Activated T-cell treated with anti-CD3 and anti-CD28 coated beads, Interleukin-2, amount 50 U/mL, for 1 hour (primary cell): ENCODE results near the gene PIK3R3.
"Not testable (repeated sequence)": the region's sequence is repeated elsewhere in the genome, so short reads cannot be mapped to it uniquely, and the experiment has no call there.

Source experiments
- DNase-seq: peaks from one replicate; pipeline ENCODE4 v3.0.0-alpha.2; 2020

The PIK3R3 gene

DNA sequence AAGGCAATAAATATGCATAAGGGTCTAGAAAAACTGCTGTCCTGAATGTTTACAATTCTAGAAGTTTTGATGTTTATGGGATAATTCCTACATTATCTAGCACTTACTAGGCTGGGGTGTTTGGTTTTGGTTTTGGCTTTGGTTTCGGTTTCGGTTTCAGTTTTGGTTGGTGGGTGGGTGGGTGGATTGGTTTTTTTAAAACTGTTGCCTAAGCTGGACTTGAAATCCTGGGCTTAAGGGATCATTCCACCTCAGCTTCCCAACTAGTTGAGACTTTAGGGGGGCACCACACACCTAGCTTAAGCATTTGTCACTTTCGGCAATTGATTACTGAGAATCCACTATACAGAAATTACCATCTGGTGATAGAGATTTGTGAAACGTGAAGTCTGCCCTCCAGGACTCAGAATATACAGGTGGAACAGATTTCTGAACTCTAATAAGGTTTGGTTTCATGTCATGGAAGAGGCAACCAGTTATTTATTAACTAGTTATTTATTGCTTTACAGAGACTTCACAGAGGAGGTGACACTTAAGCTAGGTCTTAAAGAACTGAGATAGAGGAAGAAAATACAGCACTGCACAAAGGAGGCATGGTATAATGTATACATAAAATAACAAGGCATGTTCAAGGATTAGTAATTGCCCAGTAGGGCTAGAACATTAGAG lies 69.6 kb downstream of the PIK3R3 start:
- DNase-seq = no peak

DNA sequence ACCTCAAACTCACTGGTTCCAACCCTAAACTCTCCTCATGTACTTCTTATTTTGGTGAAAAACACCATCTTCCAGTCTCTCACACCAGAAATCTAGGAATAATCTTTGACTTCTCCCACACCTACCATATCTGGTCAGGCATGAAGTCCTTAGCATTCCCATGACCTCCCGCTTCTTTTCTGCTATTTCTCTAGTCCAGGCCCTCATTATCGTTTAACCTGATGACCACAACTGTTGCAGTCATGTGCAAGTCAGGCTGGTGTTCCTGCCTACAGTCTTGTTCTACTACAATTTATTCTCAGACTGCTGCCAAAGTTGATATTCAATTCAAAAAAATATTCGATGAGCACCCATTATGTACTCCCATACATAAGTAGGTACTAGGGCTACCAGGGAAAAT lies 71.3 kb downstream of the PIK3R3 start:
- no peak for DNase-seq

DNA sequence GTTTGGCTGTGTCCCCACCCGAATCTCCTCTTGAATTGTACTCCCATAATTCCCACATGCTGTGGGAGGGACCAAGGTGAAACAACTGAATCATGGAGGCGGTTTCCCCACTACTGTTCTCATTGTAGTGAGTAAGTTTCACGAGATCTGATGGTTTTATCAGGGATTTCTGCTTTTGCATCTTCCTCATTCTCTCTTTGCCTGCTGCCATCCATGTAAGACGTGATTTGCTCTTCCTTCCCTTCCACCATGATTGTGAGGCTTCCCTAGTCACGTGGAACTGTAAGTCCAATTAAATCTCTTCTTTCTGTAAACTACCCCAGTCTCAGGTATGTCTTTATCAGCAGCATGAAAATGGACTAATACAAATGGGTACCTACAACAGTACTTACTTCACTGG lies 73.5 kb downstream of the PIK3R3 start:
- no peak for DNase-seq

DNA sequence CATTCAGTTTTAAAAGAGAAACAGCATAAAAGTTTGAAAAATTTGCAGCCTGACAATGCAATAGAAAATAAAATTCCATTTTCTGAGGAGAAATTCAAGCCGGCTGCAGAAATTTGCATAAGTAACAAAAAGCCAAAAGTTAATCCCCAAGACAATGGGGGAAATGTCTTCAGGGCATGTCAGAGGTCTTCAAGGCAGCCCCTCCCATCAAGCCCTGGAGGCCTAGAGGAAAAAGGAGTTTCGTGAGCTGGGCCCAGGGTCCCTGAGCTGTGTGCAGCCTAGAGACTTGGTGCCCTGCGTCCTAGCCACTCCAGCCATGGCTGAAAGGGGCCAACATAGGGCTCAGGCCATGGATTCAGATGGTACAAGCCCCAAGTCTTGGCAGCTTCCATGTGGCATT lies 74.6 kb downstream of the PIK3R3 start:
- DNase-seq = no peak

DNA sequence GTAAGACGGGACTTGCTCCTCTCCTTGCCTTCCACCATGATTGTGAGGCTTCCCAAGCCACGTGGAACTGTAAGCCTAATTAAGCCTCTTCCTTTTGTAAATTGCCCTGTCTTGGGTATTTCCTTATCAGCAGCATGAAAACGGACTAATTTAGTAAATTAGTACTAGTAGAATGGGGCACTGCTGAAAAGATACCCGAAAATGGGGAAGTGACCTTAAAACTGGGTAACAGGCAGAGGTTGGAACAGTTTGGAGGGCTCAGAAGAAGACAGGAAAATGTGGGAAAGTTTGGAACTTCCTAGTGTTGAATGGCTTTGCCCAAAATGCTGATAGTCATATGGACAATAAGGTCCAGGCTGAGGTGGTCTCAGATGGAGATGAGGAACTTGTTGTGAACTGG lies 75.2 kb downstream of the PIK3R3 start:
- not testable (repeated sequence) for DNase-seq

DNA sequence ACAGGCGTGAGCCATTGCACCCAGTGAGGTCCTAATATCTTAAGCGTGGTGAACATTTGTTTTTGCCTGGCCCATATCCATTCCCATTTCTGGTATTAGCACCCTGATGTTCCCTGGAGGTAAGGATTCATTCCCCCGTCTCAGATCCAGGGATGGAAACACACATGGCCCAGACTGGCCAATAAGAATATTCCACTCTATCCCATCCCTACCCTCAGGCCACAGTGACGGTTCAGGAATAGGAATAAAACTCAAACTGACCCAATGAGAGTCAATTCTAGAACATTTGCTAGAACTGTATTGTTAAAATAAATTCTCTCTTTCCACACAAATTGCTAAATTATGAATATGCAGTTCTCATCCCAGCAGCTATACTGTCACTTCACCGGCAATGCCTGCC lies 76.1 kb downstream of the PIK3R3 start:
- no peak for DNase-seq

DNA sequence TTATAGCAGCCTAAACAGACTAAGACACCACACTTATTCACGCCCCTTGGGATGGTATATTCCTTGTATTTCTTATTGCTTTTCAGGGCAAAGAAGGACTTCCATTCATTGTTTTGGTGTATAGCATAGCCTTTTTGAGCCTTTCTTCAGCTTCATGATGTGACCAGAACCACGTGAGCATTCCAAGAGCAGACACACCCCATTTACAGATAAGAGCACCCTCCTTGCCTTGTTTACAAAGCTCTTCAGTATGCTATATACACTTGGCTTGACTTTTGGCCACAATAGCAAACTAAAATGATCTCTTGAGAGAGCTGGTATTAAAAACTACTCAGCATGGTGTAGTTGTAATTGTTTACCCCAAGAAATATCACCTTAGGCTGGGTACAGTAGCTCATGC lies 78.7 kb downstream of the PIK3R3 start:
- DNase-seq = no peak

DNA sequence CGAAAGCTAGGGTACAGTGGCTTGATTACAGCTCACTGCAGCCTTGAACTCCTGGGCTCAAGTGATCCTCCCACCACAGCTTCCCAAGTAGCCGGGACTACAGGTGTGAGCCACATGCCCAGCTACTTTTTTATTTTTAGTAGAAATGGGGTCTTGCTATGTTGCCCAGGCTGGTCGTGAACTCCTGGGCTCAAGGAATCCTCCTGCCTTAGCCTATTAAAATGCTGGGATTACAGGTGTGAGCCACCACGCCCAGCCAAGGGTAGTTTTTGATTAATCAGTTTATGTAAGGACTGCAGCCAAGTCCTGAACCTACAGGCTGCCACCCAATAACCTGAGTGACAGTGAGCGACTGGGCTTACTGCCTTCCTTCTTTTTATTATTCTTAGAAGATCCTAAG lies 88.3 kb downstream of the PIK3R3 start:
- DNase-seq = no peak

DNA sequence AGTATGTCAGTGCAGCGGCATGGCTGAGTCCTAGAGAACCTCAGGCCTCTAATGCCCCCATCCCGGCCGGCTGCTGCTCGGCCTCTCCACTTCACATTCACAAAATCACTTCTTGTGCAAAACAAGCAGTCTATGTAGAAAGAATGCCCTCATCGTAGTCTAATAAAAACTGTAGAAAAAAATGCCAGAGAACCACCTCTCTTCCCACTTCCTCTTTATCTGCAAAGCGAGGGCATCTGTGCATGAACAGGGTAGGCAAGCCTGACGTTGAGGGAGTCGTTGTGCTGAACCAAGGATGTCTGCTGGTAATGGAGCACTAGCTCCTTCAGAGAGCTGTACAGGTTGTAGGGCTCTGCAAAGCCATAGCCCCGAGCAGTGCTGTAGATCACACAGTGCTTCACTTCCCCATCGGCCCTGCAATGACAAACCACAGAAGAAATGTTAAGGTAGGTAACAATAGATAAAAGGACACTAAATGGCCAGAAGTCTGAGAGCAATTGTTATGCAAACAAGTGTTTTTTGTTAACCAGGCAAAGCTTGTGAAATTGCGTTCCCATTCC lies 88.9 kb downstream of the PIK3R3 start:
- no peak for DNase-seq

DNA sequence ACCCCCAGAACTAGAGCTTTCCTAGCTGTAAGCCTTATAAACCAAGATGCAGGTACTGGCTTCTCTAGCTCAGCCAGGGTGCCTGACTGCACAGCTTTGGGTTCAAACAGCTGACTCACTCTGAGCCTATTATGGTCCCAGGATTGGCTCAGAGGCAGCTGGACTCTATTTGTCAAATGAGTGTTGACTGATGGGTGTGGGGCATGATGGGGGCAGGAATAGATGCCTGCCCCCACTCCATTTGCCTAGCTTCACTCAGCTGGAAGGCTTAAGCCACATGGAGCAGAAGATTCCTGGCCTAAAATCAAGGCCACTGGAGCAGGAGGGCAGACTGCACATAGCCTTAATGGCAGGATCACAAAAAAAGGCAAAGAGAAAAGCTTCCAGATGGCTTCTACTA lies 90.5 kb downstream of the PIK3R3 start:
- DNase-seq = no peak

DNA sequence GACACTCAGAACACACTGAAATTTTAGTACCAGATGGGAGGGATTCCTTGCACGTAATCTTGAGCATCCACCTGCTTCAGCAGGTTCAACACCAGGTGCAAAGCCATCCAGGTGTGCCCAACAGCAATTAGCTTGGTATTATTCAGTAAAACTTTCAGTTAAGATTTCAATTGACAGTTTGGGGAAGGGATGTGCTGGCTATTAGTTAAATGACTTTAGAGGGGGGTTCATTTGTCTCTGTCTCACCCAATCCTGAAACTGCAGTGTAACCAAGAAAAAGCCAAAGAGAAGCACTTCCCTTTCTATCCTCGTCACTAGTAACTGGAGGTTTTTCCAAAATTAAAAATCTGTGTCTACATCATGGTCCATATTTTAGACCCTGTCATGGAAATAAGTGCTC lies 90.9 kb downstream of the PIK3R3 start:
- no peak for DNase-seq

DNA sequence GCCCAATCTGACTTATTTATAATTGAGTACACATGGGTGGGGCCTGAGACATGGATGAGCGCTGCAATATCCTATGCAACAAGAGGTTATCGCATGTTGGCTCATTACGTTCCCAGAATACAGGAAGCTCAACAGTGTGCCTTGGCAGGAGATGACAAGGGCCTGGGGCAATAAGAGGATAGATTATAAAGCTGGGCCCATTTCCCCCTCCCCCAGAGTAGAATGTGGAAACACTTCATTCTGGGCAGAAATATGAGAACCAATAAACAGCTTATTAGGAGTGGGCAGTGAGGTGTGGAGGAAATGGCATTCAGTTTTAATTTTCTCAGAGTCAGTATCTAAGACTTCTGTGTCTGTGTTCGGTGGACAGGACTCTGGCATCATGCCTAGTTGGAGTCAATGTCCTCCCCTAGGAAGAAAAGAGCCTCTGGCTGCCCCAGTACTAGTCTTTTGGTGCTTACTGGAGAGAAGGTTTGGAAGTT lies 92.8 kb downstream of the PIK3R3 start:
- no peak for DNase-seq

DNA sequence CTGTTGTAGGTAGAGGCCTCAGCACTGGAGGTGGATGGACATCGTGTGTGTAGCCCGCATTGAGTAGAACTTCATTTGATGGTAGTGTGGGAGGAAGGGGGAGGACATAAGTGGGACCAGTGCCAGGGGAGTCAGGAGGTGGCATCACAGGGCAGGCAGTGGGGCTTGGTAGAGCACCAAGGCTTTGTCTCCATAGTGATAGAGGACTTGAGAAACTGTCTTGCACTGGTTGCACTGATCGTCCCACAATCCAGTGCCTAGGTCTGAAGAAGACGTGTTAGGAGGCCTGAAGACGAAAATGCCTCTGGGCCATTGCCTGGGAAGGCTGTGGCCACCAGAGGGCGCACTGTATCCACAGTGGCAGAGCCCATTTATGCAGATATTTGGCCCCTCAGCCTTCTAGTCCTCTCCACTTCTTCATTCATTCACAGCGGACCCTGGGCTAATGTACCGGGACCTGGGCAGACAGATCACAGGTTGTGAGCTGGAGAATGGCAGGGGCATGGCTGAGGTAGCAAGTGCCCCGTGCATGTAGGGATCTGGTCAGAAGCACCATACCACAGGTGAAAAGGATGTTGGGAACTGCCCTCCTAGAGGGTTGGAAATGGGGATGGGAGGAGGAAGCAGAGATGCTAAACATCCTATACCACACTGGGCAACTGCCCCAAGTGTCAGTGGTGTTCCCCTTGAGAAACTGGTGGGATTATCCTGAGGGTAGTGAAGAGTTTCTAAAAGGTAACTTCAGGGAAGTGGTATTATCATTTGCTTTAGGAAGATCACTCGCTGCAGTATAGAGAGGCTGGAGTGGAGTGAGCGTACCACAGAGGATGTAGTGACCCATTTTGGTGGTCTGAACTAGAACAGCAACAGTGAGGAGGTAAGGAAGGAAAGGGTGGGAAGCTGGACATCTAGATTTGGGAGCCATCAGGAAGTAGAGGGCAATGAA lies 95.3 kb downstream of the PIK3R3 start:
- DNase-seq = peak; percentile 87

DNA sequence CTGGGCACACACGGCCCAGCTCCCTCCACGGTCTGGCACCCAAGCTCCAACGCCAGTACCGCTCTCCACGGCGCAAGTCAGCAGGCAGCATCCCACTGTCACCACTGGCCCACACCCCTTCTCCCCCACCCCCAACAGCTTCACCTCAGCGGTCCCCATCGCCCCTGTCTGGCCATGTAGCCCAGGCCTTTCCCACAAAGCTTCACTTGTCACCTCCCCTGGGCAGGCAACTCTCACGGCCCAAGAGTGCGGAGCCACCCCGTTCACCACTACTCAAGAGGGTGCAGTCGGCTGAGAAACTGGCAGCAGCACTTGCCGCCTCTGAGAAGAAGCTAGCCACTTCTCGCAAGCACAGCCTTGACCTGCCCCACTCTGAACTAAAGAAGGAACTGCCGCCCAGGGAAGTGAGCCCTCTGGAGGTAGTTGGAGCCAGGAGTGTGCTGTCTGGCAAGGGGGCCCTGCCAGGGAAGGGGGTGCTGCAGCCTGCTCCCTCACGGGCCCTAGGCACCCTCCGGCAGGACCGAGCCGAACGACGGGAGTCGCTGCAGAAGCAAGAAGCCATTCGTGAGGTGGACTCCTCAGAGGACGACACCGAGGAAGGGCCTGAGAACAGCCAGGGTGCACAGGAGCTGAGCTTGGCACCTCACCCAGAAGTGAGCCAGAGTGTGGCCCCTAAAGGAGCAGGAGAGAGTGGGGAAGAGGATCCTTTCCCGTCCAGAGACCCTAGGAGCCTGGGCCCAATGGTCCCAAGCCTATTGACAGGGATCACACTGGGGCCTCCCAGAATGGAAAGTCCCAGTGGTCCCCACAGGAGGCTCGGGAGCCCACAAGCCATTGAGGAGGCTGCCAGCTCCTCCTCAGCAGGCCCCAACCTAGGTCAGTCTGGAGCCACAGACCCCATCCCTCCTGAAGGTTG lies 97.6 kb downstream of the PIK3R3 start:
- no peak for DNase-seq

DNA sequence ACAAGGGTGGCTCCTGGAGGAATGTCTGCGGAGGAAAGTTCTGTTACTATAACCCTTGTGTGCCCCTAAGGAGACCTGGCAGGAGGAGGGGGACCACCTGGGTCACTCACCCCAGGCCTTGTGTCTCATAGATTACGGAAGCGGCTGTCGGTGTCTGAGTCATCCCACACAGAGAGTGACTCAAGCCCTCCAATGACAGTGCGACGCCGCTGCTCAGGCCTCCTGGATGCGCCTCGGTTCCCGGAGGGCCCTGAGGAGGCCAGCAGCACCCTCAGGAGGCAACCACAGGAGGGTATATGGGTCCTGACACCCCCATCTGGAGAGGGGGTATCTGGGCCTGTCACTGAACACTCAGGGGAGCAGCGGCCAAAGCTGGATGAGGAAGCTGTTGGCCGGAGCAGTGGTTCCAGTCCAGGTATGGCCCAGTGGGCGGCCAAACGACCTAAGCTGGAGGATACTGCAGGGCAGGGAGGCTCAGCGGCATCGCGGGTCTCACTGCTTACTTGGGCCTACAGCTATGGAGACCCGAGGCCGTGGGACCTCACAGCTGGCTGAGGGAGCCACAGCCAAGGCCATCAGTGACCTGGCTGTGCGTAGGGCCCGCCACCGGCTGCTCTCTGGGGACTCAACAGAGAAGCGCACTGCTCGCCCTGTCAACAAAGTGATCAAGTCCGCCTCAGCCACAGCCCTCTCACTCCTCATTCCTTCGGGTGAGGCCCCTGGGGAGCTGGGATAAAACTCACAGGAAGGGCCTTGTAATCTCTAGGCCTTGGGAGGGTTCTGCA lies 101.4 kb downstream of the PIK3R3 start:
- no peak for DNase-seq

DNA sequence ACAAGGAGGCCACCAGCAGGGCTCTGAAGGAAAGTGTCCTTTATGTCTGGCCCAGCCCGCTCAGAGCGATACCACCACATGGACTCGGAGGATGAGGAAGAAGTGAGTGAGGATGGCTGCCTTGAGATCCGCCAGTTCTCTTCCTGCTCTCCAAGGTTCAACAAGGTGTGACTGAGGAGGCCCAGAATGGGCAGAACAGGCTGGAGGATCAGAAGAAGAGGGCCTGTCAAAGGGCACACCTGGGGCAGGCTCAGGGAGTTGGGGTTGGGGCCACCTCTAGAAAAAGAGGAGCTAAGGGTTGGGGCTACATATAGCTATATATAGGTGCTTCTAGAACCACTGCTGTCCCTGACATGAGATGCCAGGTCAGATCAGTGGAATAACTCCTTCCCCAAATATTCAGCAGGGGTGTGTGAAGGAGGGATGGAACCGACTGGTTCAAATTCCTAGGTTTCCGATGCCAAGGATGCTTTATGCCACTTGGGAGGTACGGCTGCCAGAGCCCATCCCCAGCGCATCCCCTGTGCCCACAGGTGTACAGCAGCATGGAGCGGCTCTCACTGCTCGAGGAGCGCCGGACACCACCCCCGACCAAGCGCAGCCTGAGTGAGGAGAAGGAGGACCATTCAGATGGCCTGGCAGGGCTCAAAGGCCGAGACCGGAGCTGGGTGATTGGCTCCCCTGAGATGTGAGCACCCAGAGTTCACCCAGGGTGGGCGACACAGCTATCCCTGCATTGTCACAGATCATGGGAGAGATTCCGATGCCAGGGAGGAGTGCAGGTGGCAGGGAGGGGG lies 102.2 kb downstream of the PIK3R3 start:
- DNase-seq = no peak

DNA sequence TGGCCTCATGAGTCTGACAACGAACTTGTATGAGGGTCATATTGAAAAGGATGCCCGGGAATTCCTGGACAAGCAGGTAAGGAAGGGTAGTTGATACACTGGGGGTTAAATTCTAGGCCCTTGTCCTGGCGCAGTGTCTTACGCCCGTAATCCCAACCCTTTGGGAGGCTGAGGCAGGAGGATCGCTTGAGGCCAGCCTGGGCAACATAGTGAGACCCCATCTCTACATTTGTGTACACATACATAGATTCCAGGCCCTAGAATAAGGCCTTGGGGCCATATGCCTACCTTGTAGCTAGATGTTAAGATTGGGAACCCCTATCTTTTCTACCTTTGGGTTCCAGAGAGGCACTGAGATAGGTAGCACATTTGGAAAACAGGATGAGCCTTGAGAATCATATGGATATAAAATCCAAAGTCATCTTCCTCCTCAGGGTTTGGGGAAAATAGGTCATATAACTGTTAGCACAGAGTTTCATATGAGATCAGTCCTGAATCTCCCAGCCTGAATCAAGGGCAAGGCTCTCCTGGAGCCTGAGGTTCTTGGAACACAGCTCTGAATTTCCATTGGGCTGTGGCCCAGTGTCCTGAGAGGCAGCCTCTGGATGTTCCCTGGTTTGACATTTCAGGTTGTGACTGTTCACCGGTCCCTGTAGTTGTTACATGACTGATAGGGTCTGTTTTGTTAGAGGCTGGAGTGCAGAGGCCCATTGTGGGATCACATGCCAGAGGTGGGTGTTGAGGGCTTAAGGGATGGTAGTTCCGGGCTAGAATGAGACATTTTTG lies 104.4 kb downstream of the PIK3R3 start:
- no peak for DNase-seq

DNA sequence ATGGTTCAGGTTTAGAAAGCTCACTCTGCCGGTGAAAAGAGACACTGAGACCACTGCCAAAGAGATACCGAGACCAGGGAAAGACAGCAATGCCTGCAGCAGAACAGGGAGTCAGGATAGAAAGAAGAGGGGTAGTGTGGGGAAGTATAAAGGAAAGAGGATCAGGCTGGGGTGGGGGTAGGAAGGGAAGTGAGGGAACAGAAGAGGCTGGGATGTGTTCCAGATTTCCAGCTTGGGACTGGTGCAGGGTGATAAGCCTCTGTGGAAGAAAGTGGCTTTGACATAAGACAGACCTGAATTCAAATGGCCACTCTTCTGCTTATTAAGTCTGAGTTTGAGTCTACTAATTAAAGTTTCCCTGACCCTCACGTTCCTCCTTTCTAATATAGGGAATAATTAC lies 105.9 kb downstream of the PIK3R3 start:
- DNase-seq = no peak

DNA sequence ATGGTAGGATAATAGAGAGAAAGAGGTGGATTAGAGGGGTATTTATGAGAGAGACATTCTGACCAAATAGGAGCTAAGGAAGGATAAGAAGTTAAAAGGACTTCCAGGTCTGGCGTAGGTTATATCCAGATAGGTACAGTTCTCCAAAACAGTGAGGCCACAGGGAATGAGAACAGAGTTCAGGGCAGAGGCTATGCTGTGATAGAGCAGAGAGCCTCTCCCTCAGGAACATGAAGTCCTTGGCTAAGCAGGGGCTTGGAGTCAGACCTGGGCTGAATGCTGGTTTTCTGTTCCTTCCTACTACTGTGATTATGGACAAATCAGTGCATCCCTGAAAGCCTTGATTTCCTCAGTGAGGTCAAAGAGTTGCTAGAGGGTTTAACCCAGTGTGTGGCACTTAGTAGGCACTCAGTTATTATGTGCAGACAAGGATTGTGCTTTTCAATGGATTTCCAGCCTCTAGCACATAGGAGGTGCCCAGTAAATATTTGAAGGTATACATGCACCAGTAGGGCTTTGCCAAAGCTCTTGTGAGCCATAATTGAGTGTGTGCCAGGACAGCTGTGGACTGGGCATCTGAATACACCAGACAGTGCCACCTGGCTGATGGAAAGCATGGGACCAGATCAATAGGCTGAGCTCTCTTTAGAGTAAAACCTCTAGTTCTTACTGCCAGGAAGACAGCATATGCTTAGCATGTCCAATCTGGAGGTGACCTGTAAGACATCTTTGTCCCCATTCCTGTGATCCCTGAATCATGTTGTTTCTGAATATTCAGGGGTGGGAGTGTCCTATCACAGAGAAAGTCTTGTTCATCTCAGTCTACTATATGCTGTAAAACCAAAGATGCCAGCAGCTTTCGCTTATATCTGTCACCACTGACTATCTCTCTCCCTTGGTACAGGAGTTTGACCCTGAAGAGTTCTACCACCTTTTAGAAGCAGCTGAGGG lies 111.1 kb downstream of the PIK3R3 start:
- no peak for DNase-seq
